IMR-90 (cell line): ENCODE measurements around the gene MRPL47. TPM values are rescaled to one million over a fixed set of nuclear protein-coding genes. Genes with fewer than 3 reads are reported as not detected.

Source experiments
- ATAC-seq: fragments of 200-7000 bp; cut with Tn5 transposase; 2 replicates; pipeline ENCODE4 v1.9.1; 2020; ENCODE audit warnings: low read depth, mild to moderate bottlenecking, moderate library complexity
- BruUV-seq: library from RNA; stranded (reverse); fragments of 400-500 nt; replicated peaks from 2 replicates; lab custom pipeline; 2021; lab: Mats Ljungman, UMichigan
- CTCF ChIA-PET: fragments of 300-600 bp; formaldehyde crosslinking; extraction: SDS; loops from one replicate; lab custom pipeline; 2021; ENCODE audit warnings: antibody characterized with exemption; lab: Yijun Ruan, JAX
- POLR2A ChIA-PET: fragments of 300-600 bp; sonication (Branson Sonifier 250); formaldehyde crosslinking; loops from one replicate; lab custom pipeline; 2022; ENCODE audit warnings: antibody characterized with exemption; ENCODE audit not compliant: unreplicated experiment; lab: Charles Lee
- DNase-seq: peaks from one replicate; pipeline ENCODE4 v3.0.0; 2013
- H2AFZ ChIP-seq: replicated peaks from 2 replicates; pipeline ENCODE3; 2013; ENCODE audit warnings: low read length, mild to moderate bottlenecking; ENCODE audit not compliant: poor library complexity
- H2AK5ac ChIP-seq: 2 replicates; pipeline ENCODE4 v1.6.1; 2013; ENCODE audit warnings: low read depth, low read length, inconsistent platforms
- H2AK9ac ChIP-seq: replicated peaks from 2 replicates; pipeline ENCODE3; 2013; ENCODE audit warnings: mild to moderate bottlenecking, low read depth, low read length, moderate library complexity; ENCODE audit not compliant: poor library complexity
- H2BK120ac ChIP-seq: 2 replicates; pipeline ENCODE4 v1.6.1; 2013; ENCODE audit warnings: low read depth, low read length, inconsistent platforms
- H2BK15ac ChIP-seq: 3 replicates; pipeline ENCODE4 v1.6.1; 2013; ENCODE audit warnings: low read depth, low read length, inconsistent platforms
- H2BK20ac ChIP-seq: 2 replicates; pipeline ENCODE4 v1.6.1; 2013; ENCODE audit warnings: low read depth, mild to moderate bottlenecking, inconsistent platforms, low read length, moderate library complexity
- H2BK5ac ChIP-seq: 2 replicates; pipeline ENCODE4 v1.6.1; 2013; ENCODE audit warnings: mild to moderate bottlenecking, low read depth, low read length, inconsistent platforms; ENCODE audit not compliant: poor library complexity, severe bottlenecking
- H3K14ac ChIP-seq: replicated peaks from 2 replicates; pipeline ENCODE4 v1.6.1; 2013; ENCODE audit warnings: low read depth, low read length, inconsistent platforms
- H3K18ac ChIP-seq: 2 replicates; pipeline ENCODE4 v1.6.1; 2013; ENCODE audit warnings: low read depth, low read length, control low read depth
- H3K23ac ChIP-seq: 2 replicates; pipeline ENCODE4 v1.6.1; 2013; ENCODE audit warnings: low read depth, low read length, inconsistent platforms
- H3K27ac ChIP-seq: 2 replicates; pipeline ENCODE4 v1.5.1; 2013; ENCODE audit warnings: mild to moderate bottlenecking, control low read depth, low read length; ENCODE audit not compliant: insufficient read depth
- H3K27me3 ChIP-seq: 2 replicates; pipeline ENCODE4 v1.6.1; 2013; ENCODE audit warnings: low read length; ENCODE audit not compliant: control insufficient read depth, insufficient read depth
- H3K36me3 ChIP-seq: 2 replicates; pipeline ENCODE4 v1.6.1; 2013; ENCODE audit warnings: low read length, mixed read lengths; ENCODE audit not compliant: control insufficient read depth, insufficient read depth
- H3K4ac ChIP-seq: 2 replicates; pipeline ENCODE4 v1.6.1; 2013; ENCODE audit warnings: low read depth, low read length, inconsistent platforms
- H3K4me1 ChIP-seq: 2 replicates; pipeline ENCODE4 v1.6.1; 2013; ENCODE audit warnings: low read length, mixed read lengths; ENCODE audit not compliant: control insufficient read depth, insufficient read depth
- H3K4me2 ChIP-seq: 2 replicates; pipeline ENCODE4 v1.6.1; 2013; ENCODE audit warnings: low read depth, mild to moderate bottlenecking, control low read depth, low read length, moderate library complexity
- H3K4me3 ChIP-seq: 2 replicates; pipeline ENCODE4 v1.5.1; 2013; ENCODE audit warnings: low read depth, mild to moderate bottlenecking, control low read depth, low read length, moderate library complexity; ENCODE audit not compliant: insufficient read depth
- H3K56ac ChIP-seq: 2 replicates; pipeline ENCODE4 v1.6.1; 2013; ENCODE audit warnings: low read length, inconsistent platforms; ENCODE audit not compliant: insufficient read depth; ENCODE audit errors: extremely low read depth
- H3K79me1 ChIP-seq, 2 experiments: 2 replicates each; pipeline ENCODE4 v1.6.1; 2013; ENCODE audit warnings: low read length in 2 of 2, inconsistent platforms in 1 of 2, low read depth in 1 of 2
- H3K9ac ChIP-seq: 2 replicates; pipeline ENCODE4 v1.6.1; 2013; ENCODE audit warnings: low read depth, low read length, control low read depth
- H3K9me1 ChIP-seq: 2 replicates; pipeline ENCODE4 v1.6.1; 2013; ENCODE audit warnings: low read length, inconsistent platforms; ENCODE audit not compliant: insufficient read depth
- H3K9me3 ChIP-seq: 2 replicates; pipeline ENCODE4 v1.6.1; 2013; ENCODE audit warnings: low read length; ENCODE audit not compliant: control insufficient read depth, insufficient read depth
- H4K20me1 ChIP-seq: 2 replicates; pipeline ENCODE4 v1.6.1; 2013; ENCODE audit warnings: low read length, inconsistent platforms; ENCODE audit not compliant: insufficient read depth
- H4K5ac ChIP-seq: 2 replicates; pipeline ENCODE4 v1.6.1; 2013; ENCODE audit warnings: mild to moderate bottlenecking, low read depth, low read length, control low read depth
- H4K8ac ChIP-seq, 2 experiments: 2 replicates each; pipeline ENCODE4 v1.6.1; 2013; ENCODE audit warnings: low read depth in 2 of 2, low read length in 2 of 2, control low read depth in 1 of 2, inconsistent platforms in 1 of 2
- H4K91ac ChIP-seq: 2 replicates; pipeline ENCODE4 v1.6.1; 2013; ENCODE audit warnings: low read depth, low read length, inconsistent platforms; ENCODE audit not compliant: insufficient read depth
- BHLHE40 ChIP-seq: fragments of 150-350 bp; IDR thresholded peaks from 2 replicates; pipeline ENCODE4 v1.6.1; 2016; ENCODE audit warnings: mild to moderate bottlenecking, low read depth, low read length
- CEBPB ChIP-seq: IDR thresholded peaks from 2 replicates; pipeline ENCODE4 v1.6.1; 2012; ENCODE audit warnings: low read depth, low read length, improper control_type of control experiment
- CHD1 ChIP-seq: IDR thresholded peaks from 2 replicates; pipeline ENCODE4 v1.6.1; 2012; ENCODE audit warnings: low read depth, low read length, improper control_type of control experiment
- CTCF ChIP-seq: conservative IDR thresholded peaks from 2 replicates; pipeline ENCODE4 v1.5.1; 2012; ENCODE audit warnings: mild to moderate bottlenecking, low read depth, low read length, improper control_type of control experiment
- ELK1 ChIP-seq: fragments of 150-350 bp; IDR thresholded peaks from 2 replicates; pipeline ENCODE4 v1.6.1; 2016; ENCODE audit warnings: low read depth, mild to moderate bottlenecking, low read length, moderate library complexity, borderline replicate concordance
- FOS ChIP-seq: fragments of 150-350 bp; IDR thresholded peaks from 2 replicates; pipeline ENCODE4 v1.6.1; 2016; ENCODE audit warnings: low read depth, low read length
- MAFK ChIP-seq: IDR thresholded peaks from 2 replicates; pipeline ENCODE4 v1.6.1; 2012; ENCODE audit warnings: low read depth, low read length, improper control_type of control experiment
- MAZ ChIP-seq: IDR thresholded peaks from 2 replicates; pipeline ENCODE4 v1.6.1; 2012; ENCODE audit warnings: low read depth, mild to moderate bottlenecking, low read length, improper control_type of control experiment, moderate library complexity, borderline replicate concordance
- MXI1 ChIP-seq: IDR thresholded peaks from 2 replicates; pipeline ENCODE4 v1.6.1; 2012; ENCODE audit warnings: low read depth, mild to moderate bottlenecking, low read length, moderate library complexity, borderline replicate concordance
- NFE2L2 ChIP-seq: fragments of 150-350 bp; IDR thresholded peaks from 2 replicates; pipeline ENCODE4 v1.6.1; 2016; ENCODE audit warnings: low read depth, mild to moderate bottlenecking, low read length
- POLR2A ChIP-seq: IDR thresholded peaks from 2 replicates; pipeline ENCODE4 v1.6.1; 2012; ENCODE audit warnings: mild to moderate bottlenecking, low read depth, low read length
- RAD21 ChIP-seq: IDR thresholded peaks from 2 replicates; pipeline ENCODE4 v1.6.1; 2012; ENCODE audit warnings: low read length, improper control_type of control experiment
- RCOR1 ChIP-seq: IDR thresholded peaks from 2 replicates; pipeline ENCODE4 v1.6.1; 2012; ENCODE audit warnings: mild to moderate bottlenecking, low read length, improper control_type of control experiment; ENCODE audit not compliant: insufficient replicate concordance
- RFX5 ChIP-seq: IDR thresholded peaks from 2 replicates; pipeline ENCODE4 v1.8.0; 2012; ENCODE audit warnings: low read depth, mild to moderate bottlenecking, low read length, moderate library complexity
- SMC3 ChIP-seq: fragments of 150-350 bp; IDR thresholded peaks from 2 replicates; pipeline ENCODE4 v1.6.1; 2016; ENCODE audit warnings: low read depth, mild to moderate bottlenecking, antibody characterized with exemption, low read length, moderate library complexity
- USF2 ChIP-seq: fragments of 150-350 bp; IDR thresholded peaks from 2 replicates; pipeline ENCODE4 v1.6.1; 2017; ENCODE audit warnings: mild to moderate bottlenecking, antibody characterized with exemption, low read length, low read depth
- WGBS, 2 experiments: methylation state at CpG; one replicate each; pipeline versions ENCODE4 v1.1.5 to v1.1.7; 2013; ENCODE audit warnings: missing lambda C conversion rate in 2 of 2; ENCODE audit not compliant: insufficient read length in 1 of 2; ENCODE audit errors: extremely low coverage in 2 of 2; 5-methylcytosine and 5-hydroxymethylcytosine counted together
- dilution Hi-C: fragments of 300-500 bp; cut with HindIII; formaldehyde crosslinking; loops from one replicate; pipeline ENCODE4 v1.14.3; 2018; ENCODE audit warnings: low sequenced_read_pairs; ENCODE audit not compliant: unreplicated experiment
- in situ Hi-C: fragments of 300-500 bp; cut with MboI; formaldehyde crosslinking; loops from 3 replicates; pipeline ENCODE4 v1.14.3; 2019; ENCODE audit warnings: low sequenced_read_pairs, inconsistent platforms, mixed read lengths
- intact Hi-C: fragments of 100-400 bp; cut with micrococcal nuclease; formaldehyde crosslinking; loops from 2 replicates; pipeline ENCODE4 v1.10.0; 2022
- polyA plus RNA-seq, 3 experiments: library from polyadenylated mRNA; depleted of rRNA; stranded (reverse); fragments of >200 nt; gene quantifications; 2 replicates each; pipeline ENCODE4 v1.2.3, GENCODE V29; 2012; ENCODE audit warnings: low replicate concordance in 1 of 3
- total RNA-seq: library from RNA; depleted of rRNA; stranded (reverse); fragments of >200 nt; gene quantifications from 2 replicates; pipeline ENCODE4 v1.2.3, GENCODE V29; 2012

The MRPL47 gene
- total and polyA plus RNA-seq, 2 of the 4 experiments (the other 2 are of a cell fraction), result 41.4 to 43.7 TPM

- Histone ChIP-seq H2BK15ac (no peak overlapping the region), H4K20me1 (no peaks in the 10 kb centered on the region; the same call in 1 of the 2 replicates), H2BK5ac (no peak overlapping the region), H3K4me2 (no peak overlapping the region), H3K36me3 (peaks cover 29% of the 10 kb centered on the region), H3K23ac (no peak overlapping the region), H3K9ac (no peak overlapping the region), H2BK20ac (no peak overlapping the region), H3K18ac (no peak overlapping the region), H3K27ac (no peak overlapping the region), H4K5ac (no peak overlapping the region), H3K14ac (no peak overlapping the region), H3K79me1 (peaks cover 0 to 4% of the 10 kb centered on the region in 2 experiments; a peak in 2 of 4 replicates), H3K9me1 (peaks cover 3% of the 10 kb centered on the region; the same call in 1 of the 2 replicates), H3K4ac (no peak overlapping the region), H4K8ac (no peak overlapping the region), H3K9me3 (no peaks in the 10 kb centered on the region), H2AK5ac (no peak overlapping the region), H4K91ac (no peak overlapping the region), H3K4me1 (peaks cover 2% of the 10 kb centered on the region; the same call in 1 of the 2 replicates), H3K27me3 (no peaks in the 10 kb centered on the region), H3K4me3 (no peak overlapping the region), H3K56ac (no peak overlapping the region), H2BK120ac (no peak overlapping the region), H2AFZ (no peak overlapping the region), H2AK9ac (no peak overlapping the region)
- intact Hi-C loops (no loop called here), in situ Hi-C loops (loop anchor here (25.0 kb wide), 1 partner anchor 1372 kb away; no protein-coding TSS in a partner anchor), dilution Hi-C loops (no loop called here)
- no peak for DNase-seq
- no peak; the same call in 1 of the 2 replicates for ATAC-seq
- no peak for TF ChIP-seq RFX5
- no peak for TF ChIP-seq RCOR1
- TF ChIP-seq MAFK, result no peak
- TF ChIP-seq FOS, result no peak
- TF ChIP-seq BHLHE40, result no peak
- no peak for TF ChIP-seq MAZ
- no peak for TF ChIP-seq CHD1
- no peak for TF ChIP-seq SMC3
- no peak for TF ChIP-seq RAD21
- TF ChIP-seq CEBPB, result no peak
- TF ChIP-seq MXI1, result no peak
- no peak for TF ChIP-seq POLR2A
- no peak for TF ChIP-seq NFE2L2
- no peak for TF ChIP-seq USF2
- TF ChIP-seq CTCF, result no peak
- TF ChIP-seq ELK1, result no peak
- BruUV-seq, result no TSS peak
- CTCF ChIA-PET, result interaction anchor here (0.6 kb wide), 2 partner anchors 28 to 51 kb away, joined by 3 to 9 read pairs; partner anchors contain the start of gene ACTL6A
- POLR2A ChIA-PET, result no interaction called here
- WGBS, 2 experiments, result 100% methylated on average over 1 of the region's 2 CpGs; no CpG with 5 or more reads in 1 of the 2 experiments
Measured at GRCh38 chr3:179590669-179591068, 13.8 kb downstream of the MRPL47 start.
